ENCODE measurements around the gene LRFN4.

Gene LRFN4

GRCh38 chr11:66859686-66860448 is 3.0 kb downstream of the LRFN4 start:
- no peaks in the 10 kb centered on the region for H3K27me3 ChIP-seq (ENCODE audit: insufficient read depth, insufficient read length)
- peaks cover 57% of the 10 kb centered on the region for H3K36me3 ChIP-seq (ENCODE audit: insufficient read depth, insufficient read length, low read length)
- no peak overlapping the region for H3K9ac ChIP-seq (ENCODE audit: insufficient read length, low read depth)
- TF ChIP-seq SUZ12 (IDR thresholded peaks at IDR 0.05; ENCODE audit: extremely low read depth, insufficient read depth, insufficient read length) (no peak), ZNF274 (IDR thresholded peaks at IDR 0.05; ENCODE audit: low read depth, low read length) (no peak), YY1 (IDR thresholded peaks at IDR 0.05; ENCODE audit: insufficient read depth, insufficient read length) (no peak)
- DNase-seq (ENCODE audit: low read depth, low spot score): no peak
- H3K9me3 ChIP-seq (ENCODE audit: insufficient read depth, low read length): no peaks in the 10 kb centered on the region
- peaks cover 14% of the 10 kb centered on the region for H3K4me1 ChIP-seq (ENCODE audit: insufficient read depth, insufficient read length)
- H3K4me3 ChIP-seq (ENCODE audit: insufficient read length, low read depth): no peak overlapping the region

GRCh38 chr11:66860449-66860831 is 3.6 kb downstream of the LRFN4 start:
- Histone ChIP-seq H3K27me3 (ENCODE audit: insufficient read depth, insufficient read length) (no peaks in the 10 kb centered on the region), H3K36me3 (ENCODE audit: insufficient read depth, insufficient read length, low read length) (peaks cover 60% of the 10 kb centered on the region), H3K9ac (ENCODE audit: insufficient read length, low read depth) (no peak overlapping the region), H3K9me3 (ENCODE audit: insufficient read depth, low read length) (no peaks in the 10 kb centered on the region), H3K4me1 (ENCODE audit: insufficient read depth, insufficient read length) (peaks cover 15% of the 10 kb centered on the region), H3K4me3 (ENCODE audit: insufficient read length, low read depth) (no peak overlapping the region)
- no peak for TF ChIP-seq SUZ12 (IDR thresholded peaks at IDR 0.05; ENCODE audit: extremely low read depth, insufficient read depth, insufficient read length)
- no peak for DNase-seq (ENCODE audit: low read depth, low spot score)

GRCh38 chr11:66861038-66861773 is 4.3 kb downstream of the LRFN4 start:
- peaks cover 14% of the 10 kb centered on the region for H3K4me1 ChIP-seq (ENCODE audit: insufficient read depth, insufficient read length)
- no peak for DNase-seq (ENCODE audit: low read depth, low spot score)
- H3K36me3 ChIP-seq (ENCODE audit: insufficient read depth, insufficient read length, low read length): peaks cover 63% of the 10 kb centered on the region
- TF ChIP-seq YY1 (IDR thresholded peaks at IDR 0.05; ENCODE audit: insufficient read depth, insufficient read length) (no peak), SUZ12 (IDR thresholded peaks at IDR 0.05; ENCODE audit: extremely low read depth, insufficient read depth, insufficient read length) (no peak), ZNF274 (IDR thresholded peaks at IDR 0.05; ENCODE audit: low read depth, low read length) (no peak)
- H3K4me3 ChIP-seq (ENCODE audit: insufficient read length, low read depth): no peak overlapping the region
- no peak overlapping the region for H3K9ac ChIP-seq (ENCODE audit: insufficient read length, low read depth)
- no peaks in the 10 kb centered on the region for H3K9me3 ChIP-seq (ENCODE audit: insufficient read depth, low read length)
- H3K27me3 ChIP-seq (ENCODE audit: insufficient read depth, insufficient read length): no peaks in the 10 kb centered on the region

- TF ChIP-seq YY1 (IDR thresholded peaks at IDR 0.05; ENCODE audit: insufficient read depth, insufficient read length) (no peak), ZNF274 (IDR thresholded peaks at IDR 0.05; ENCODE audit: low read depth, low read length) (no peak), SUZ12 (IDR thresholded peaks at IDR 0.05; ENCODE audit: extremely low read depth, insufficient read depth, insufficient read length) (no peak)
- Histone ChIP-seq H3K9me3 (ENCODE audit: insufficient read depth, low read length) (no peaks in the 10 kb centered on the region), H3K4me3 (ENCODE audit: insufficient read length, low read depth) (no peak overlapping the region), H3K27me3 (ENCODE audit: insufficient read depth, insufficient read length) (no peaks in the 10 kb centered on the region), H3K36me3 (ENCODE audit: insufficient read depth, insufficient read length, low read length) (peaks cover 63% of the 10 kb centered on the region), H3K4me1 (ENCODE audit: insufficient read depth, insufficient read length) (peaks cover 19% of the 10 kb centered on the region), H3K9ac (ENCODE audit: insufficient read length, low read depth) (no peak overlapping the region)
- DNase-seq (ENCODE audit: low read depth, low spot score): no peak
These were observed 5.1 kb downstream of the LRFN4 start for GRCh38 chr11:66861774-66862558.

GRCh38 chr11:66862559-66863037 is 5.7 kb downstream of the LRFN4 start:
- H3K9ac ChIP-seq (ENCODE audit: insufficient read length, low read depth): no peak overlapping the region

GRCh38 chr11:66863428-66864125 is 6.7 kb downstream of the LRFN4 start:
- H3K27me3 ChIP-seq (ENCODE audit: insufficient read depth, insufficient read length): no peaks in the 10 kb centered on the region
- no peak for DNase-seq (ENCODE audit: low read depth, low spot score)
- peaks cover 53% of the 10 kb centered on the region for H3K36me3 ChIP-seq (ENCODE audit: insufficient read depth, insufficient read length, low read length)
- TF ChIP-seq YY1 (IDR thresholded peaks at IDR 0.05; ENCODE audit: insufficient read depth, insufficient read length) (no peak), ZNF274 (IDR thresholded peaks at IDR 0.05; ENCODE audit: low read depth, low read length) (no peak)
- H3K4me3 ChIP-seq (ENCODE audit: insufficient read length, low read depth): no peak overlapping the region
- H3K4me1 ChIP-seq (ENCODE audit: insufficient read depth, insufficient read length): peaks cover 21% of the 10 kb centered on the region
- no peak overlapping the region for H3K9ac ChIP-seq (ENCODE audit: insufficient read length, low read depth)
- no peaks in the 10 kb centered on the region for H3K9me3 ChIP-seq (ENCODE audit: insufficient read depth, low read length)

More at GRCh38 chr11:66862559-66863037, 5.7 kb downstream of the LRFN4 start:
- no peak for TF ChIP-seq YY1 (IDR thresholded peaks at IDR 0.05; ENCODE audit: insufficient read depth, insufficient read length)
- H3K9me3 ChIP-seq (ENCODE audit: insufficient read depth, low read length): no peaks in the 10 kb centered on the region
- peaks cover 63% of the 10 kb centered on the region for H3K36me3 ChIP-seq (ENCODE audit: insufficient read depth, insufficient read length, low read length)
- DNase-seq (ENCODE audit: low read depth, low spot score): no peak
- no peak overlapping the region for H3K4me3 ChIP-seq (ENCODE audit: insufficient read length, low read depth)
- H3K27me3 ChIP-seq (ENCODE audit: insufficient read depth, insufficient read length): no peaks in the 10 kb centered on the region
- peaks cover 23% of the 10 kb centered on the region for H3K4me1 ChIP-seq (ENCODE audit: insufficient read depth, insufficient read length)
